Adipocyte (in vitro differentiated cells): Measurements from ENCODE around the gene CCDC50.

Experiments
- DNase-seq: peaks from one replicate; pipeline ENCODE4 v3.0.0-alpha.2; 2015; ENCODE audit warnings: low read depth
- H3K27me3 ChIP-seq: replicated peaks from 2 replicates; pipeline ENCODE4 v1.7.0; 2013; ENCODE audit warnings: mild to moderate bottlenecking, low read length, moderate library complexity; ENCODE audit not compliant: control insufficient read depth, insufficient read depth
- H3K36me3 ChIP-seq: 2 replicates; pipeline ENCODE4 v1.7.0; 2013; ENCODE audit warnings: low read length, mild to moderate bottlenecking, moderate library complexity; ENCODE audit not compliant: control insufficient read depth, insufficient read depth, severe bottlenecking
- H3K4me1 ChIP-seq: 2 replicates; pipeline ENCODE4 v1.7.0; 2013; ENCODE audit warnings: mild to moderate bottlenecking, low read length, moderate library complexity; ENCODE audit not compliant: control insufficient read depth, insufficient read depth
- H3K4me3 ChIP-seq: 2 replicates; pipeline ENCODE4 v1.7.0; 2013; ENCODE audit warnings: mild to moderate bottlenecking, low read length, moderate library complexity
- H3K9ac ChIP-seq: 2 replicates; pipeline ENCODE4 v1.7.0; 2013; ENCODE audit warnings: mild to moderate bottlenecking, low read length, moderate library complexity
- H3K9me3 ChIP-seq: 2 replicates; pipeline ENCODE4 v1.7.0; 2013; ENCODE audit warnings: mild to moderate bottlenecking, low read length, moderate library complexity; ENCODE audit not compliant: control insufficient read depth

The CCDC50 gene

DNA sequence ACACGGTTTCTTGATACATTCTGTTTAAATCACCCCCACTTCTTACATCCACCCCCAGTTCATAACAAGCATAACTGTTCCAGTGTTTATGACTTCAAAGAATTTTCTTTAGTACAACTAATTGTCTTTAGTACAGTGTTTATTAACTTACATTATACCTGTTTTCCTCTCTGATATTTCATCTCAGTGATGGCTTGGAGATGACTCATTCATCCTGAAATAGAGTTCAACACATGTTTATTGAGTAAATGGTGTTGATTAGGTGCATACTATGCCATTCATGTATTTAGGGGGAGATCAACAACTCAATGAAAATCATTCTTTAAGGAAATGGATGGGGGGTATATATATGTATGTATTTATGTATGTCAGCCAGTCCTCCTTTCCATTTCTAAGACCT lies 22.8 kb downstream of the CCDC50 start:
- Histone ChIP-seq H3K4me1 (peaks cover 25% of the 10 kb centered on the region), H3K4me3 (no peak overlapping the region), H3K9ac (no peak overlapping the region), H3K9me3 (no peaks in the 10 kb centered on the region), H3K27me3 (no peaks in the 10 kb centered on the region), H3K36me3 (no peaks in the 10 kb centered on the region)
- DNase-seq: no peak

DNA sequence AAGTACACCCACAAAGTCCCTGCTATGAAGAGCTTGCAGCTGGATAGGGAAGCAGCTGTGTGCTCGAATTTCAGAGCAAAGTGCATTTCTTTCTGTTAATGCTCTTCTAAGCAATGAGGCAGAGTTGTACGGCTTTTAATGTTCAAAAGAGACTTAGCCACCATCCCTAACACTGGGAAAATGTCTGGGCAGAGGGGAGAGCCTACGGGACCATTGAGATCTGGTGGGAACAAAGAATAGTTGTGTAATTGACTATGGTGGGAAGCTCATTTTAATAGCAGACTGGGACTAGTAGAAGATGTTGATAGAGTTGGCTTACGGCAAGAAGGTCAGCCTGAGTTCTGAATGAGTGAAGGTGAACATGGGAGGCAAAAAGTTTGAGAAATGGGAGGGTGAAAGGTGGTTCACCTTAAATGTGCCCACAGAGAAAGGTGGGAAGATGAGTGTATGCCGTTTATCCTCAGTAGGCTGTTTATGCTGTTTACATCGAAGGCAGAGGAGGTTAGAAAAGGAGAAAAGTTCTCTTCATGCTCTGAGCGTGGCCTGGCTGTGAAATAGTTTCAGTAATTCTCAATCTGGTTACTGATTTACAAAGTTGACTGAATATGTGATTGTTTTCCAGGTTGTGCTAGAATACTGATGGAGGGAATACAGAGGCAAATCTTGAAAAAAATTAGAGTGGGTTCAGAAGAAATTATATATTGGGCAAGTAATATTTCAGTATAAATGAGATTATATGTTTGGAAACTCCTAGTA lies 24.0 kb downstream of the CCDC50 start:
- Histone ChIP-seq H3K36me3 (peaks cover 8% of the 10 kb centered on the region), H3K4me3 (no peak overlapping the region), H3K27me3 (no peaks in the 10 kb centered on the region), H3K9me3 (no peaks in the 10 kb centered on the region), H3K9ac (no peak overlapping the region), H3K4me1 (peaks cover 29% of the 10 kb centered on the region)
- no peak for DNase-seq

DNA sequence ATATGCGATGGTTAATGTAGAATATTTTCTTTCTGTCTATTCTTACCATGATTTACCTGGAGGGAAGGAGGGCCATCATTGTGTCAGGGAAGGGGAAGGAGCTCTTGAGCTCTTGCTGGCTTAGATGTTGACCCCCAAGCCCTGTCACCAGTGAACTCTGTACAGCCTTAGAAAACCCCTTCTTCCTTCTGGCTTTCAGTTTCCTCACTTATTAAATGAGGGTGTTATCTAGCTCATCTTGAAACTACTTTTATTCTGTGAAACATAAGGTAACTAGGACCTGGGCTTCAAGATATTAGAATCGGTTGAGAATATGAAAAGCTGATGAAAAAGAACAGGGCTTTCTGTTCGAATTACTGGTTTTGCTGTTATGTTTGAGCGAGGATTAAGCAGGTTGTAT lies 26.2 kb downstream of the CCDC50 start:
- DNase-seq: no peak
- no peaks in the 10 kb centered on the region for H3K27me3 ChIP-seq
- H3K9ac ChIP-seq: no peak overlapping the region
- peaks cover 25% of the 10 kb centered on the region for H3K4me1 ChIP-seq
- no peaks in the 10 kb centered on the region for H3K9me3 ChIP-seq
- H3K36me3 ChIP-seq: peaks cover 30% of the 10 kb centered on the region
- H3K4me3 ChIP-seq: no peak overlapping the region

DNA sequence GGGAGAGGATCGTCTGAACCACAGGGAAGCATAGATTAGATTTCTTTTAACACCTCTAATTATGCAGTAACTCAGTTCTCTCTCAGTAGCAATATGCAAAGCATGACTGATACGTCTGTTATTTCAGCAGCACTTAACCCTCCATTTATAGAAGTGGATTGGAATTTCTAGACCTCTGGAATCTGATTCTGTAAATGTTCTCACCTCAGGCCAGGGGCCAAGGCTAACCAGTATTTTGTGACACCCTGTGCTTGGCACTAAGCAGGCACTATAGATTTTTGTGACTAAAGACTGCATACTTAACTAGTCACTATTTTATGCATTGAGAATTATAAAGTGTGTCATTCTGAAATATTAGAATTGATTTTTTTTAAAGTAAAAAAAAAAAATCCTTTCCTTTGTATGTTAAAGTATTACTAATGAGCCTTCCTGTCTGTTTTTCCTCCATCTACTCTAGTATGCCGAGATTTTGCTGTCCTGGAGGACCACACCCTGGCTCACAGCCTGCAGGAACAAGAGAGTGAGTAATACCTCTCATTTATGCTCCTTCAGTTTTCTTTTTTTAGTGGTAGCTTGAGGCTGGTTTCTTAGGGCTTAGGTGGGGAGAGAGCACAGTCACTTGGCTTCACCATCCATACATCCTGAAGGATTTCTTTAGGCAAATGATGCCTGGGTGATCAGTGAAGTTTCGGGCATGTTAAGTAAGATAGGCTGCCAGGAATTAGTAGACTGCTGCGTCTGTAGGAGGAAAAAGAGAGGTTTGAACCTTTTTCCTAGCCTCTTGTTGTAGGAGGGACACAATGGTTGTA lies 27.6 kb downstream of the CCDC50 start:
- peak; percentile 65 for DNase-seq
- peaks cover 44% of the 10 kb centered on the region for H3K36me3 ChIP-seq
- H3K4me3 ChIP-seq: no peak overlapping the region

DNA sequence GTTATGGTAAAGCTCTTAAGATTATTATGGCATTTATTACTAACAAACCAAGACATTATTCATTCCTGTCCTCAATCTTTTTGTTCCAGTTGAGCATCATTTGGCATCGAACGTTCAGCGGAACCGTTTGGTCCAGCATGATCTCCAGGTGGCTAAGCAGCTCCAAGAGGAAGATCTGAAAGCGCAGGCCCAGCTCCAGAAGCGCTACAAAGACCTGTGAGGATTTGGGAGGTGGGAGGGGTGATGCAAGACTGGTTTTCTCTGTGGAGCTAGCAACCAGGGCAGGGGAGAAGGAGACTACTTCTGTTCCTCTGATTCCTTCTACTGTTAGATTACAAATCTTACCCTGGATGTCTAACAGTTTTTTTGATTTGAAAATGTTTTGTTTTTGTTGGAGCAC lies 28.7 kb downstream of the CCDC50 start:
- Histone ChIP-seq H3K27me3 (no peaks in the 10 kb centered on the region), H3K4me3 (no peak overlapping the region), H3K36me3 (peaks cover 55% of the 10 kb centered on the region), H3K4me1 (peaks cover 20% of the 10 kb centered on the region), H3K9me3 (no peaks in the 10 kb centered on the region), H3K9ac (no peak overlapping the region)
- no peak for DNase-seq

More for the DNA sequence above, 27.6 kb downstream of the CCDC50 start:
- no peaks in the 10 kb centered on the region for H3K27me3 ChIP-seq
- H3K9ac ChIP-seq: peak overlapping the region; percentile 31
- no peaks in the 10 kb centered on the region for H3K9me3 ChIP-seq
- peaks cover 20% of the 10 kb centered on the region for H3K4me1 ChIP-seq

DNA sequence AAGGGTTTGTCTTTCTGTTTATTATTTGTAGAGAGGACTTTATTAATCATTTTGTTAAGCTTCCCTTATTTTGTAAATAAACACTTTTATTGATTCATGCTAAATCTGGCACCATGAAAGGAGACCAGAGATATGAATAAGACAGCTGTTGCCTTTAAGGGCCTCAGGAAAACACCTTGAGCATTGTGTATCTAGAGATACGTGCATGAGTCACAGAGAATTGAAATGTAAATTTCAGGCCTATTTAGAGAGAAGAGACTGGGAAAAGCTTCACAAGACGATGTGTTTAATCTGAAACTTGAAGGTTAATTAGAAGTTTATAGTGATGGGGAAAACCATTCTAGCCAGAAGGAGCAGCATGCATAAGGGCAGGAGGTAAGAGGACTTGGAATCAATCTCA lies 29.7 kb downstream of the CCDC50 start:
- Histone ChIP-seq H3K4me3 (no peak overlapping the region), H3K9me3 (no peaks in the 10 kb centered on the region), H3K36me3 (peaks cover 63% of the 10 kb centered on the region), H3K27me3 (no peaks in the 10 kb centered on the region), H3K9ac (no peak overlapping the region), H3K4me1 (peaks cover 17% of the 10 kb centered on the region)
- no peak for DNase-seq

DNA sequence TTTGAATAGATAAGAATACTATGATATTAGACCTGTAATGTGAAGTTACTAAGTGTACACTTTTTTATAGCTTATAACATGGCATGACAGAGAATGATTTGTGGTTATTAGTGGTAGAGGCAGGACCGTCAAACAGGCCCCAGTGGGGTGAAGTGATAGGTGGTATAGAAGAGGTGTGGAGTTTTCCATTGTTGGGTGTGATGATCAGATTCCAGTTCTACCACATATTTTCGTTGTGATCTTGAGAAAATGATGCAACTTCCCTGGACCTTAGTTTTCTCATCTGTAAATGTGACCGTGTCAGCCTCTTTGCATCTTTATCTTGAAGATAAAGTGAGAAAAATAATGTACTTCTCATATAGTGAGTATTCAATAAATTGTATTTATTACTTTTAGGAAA lies 31.4 kb downstream of the CCDC50 start:
- no peaks in the 10 kb centered on the region for H3K27me3 ChIP-seq
- H3K4me3 ChIP-seq: no peak overlapping the region
- H3K36me3 ChIP-seq: peaks cover 73% of the 10 kb centered on the region
- no peaks in the 10 kb centered on the region for H3K9me3 ChIP-seq
- no peak overlapping the region for H3K9ac ChIP-seq
- DNase-seq: no peak
- H3K4me1 ChIP-seq: peaks cover 17% of the 10 kb centered on the region

DNA sequence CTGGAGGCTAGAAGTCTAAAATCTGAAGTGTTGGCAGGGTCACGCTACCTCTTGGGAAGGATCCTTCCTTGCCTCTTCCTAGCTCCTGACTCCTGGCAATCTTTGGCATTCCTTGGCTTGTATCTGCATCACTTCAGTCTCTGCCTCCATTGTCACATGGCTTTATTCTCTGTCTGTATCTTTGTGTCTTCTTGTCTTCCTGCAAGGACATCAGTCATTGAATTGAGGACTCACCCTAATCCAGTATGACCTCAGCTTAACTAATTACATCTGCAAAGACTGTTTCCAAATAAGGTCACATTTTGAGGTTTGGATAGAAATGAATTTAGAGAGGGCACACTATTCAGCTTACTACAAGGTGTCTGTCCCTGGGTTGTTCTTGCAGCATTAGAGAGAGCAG lies 32.3 kb downstream of the CCDC50 start:
- DNase-seq: no peak
- H3K4me1 ChIP-seq: peaks cover 10% of the 10 kb centered on the region
- H3K27me3 ChIP-seq: no peaks in the 10 kb centered on the region
- H3K4me3 ChIP-seq: no peak overlapping the region
- no peak overlapping the region for H3K9ac ChIP-seq
- H3K36me3 ChIP-seq: peaks cover 82% of the 10 kb centered on the region
- no peaks in the 10 kb centered on the region for H3K9me3 ChIP-seq

DNA sequence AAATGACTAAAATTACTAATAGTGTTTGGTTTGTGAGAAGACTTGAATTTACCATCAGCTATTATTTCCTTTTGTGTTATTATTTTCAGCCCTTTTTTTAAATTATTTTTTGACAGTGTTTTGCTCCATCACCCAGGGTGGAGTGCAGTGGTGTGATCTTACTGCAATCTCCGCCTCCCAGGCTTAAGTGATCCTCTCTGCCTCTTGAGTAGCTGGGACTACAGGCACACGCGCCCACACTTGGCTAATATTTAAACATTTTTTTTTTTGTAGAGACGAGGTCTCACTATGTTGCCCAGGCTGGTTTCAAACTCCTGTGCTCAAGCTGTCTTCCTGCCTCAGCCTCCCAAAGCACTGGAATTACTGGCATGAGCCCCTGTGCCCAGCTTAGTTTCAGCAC lies 32.8 kb downstream of the CCDC50 start:
- Histone ChIP-seq H3K36me3 (peaks cover 88% of the 10 kb centered on the region), H3K9ac (no peak overlapping the region), H3K27me3 (no peaks in the 10 kb centered on the region), H3K9me3 (no peaks in the 10 kb centered on the region), H3K4me1 (peaks cover 4% of the 10 kb centered on the region), H3K4me3 (no peak overlapping the region)
- DNase-seq: no peak

DNA sequence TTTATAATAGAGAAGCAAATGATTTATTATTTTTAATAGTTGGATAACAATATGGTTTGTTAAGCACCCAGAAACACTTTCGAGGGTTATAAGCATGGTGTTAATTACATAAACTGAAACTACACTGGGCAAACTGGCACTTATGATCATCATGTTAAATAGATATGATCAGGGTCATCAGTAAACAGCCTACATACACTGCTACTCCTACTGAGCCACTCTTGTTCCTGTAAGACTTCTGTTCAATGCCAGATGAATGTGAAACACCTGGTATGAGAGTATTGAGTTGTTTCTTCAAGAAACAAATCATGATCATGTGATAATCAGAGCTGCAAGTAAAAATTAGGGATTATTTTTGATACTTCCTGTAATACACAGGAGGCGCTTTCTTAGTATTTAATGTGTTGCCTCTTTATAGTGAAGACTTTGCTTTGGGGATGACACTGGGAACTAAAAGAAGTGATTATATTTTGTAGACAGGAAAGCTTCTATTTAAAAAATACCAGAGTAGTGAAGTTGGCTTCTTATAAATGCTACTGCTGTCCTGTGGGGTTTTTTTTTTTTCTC lies 33.4 kb downstream of the CCDC50 start:
- Histone ChIP-seq H3K9ac (no peak overlapping the region), H3K4me1 (no peaks in the 10 kb centered on the region), H3K4me3 (no peak overlapping the region), H3K9me3 (no peaks in the 10 kb centered on the region), H3K36me3 (peaks cover 86% of the 10 kb centered on the region), H3K27me3 (no peaks in the 10 kb centered on the region)
- no peak for DNase-seq

DNA sequence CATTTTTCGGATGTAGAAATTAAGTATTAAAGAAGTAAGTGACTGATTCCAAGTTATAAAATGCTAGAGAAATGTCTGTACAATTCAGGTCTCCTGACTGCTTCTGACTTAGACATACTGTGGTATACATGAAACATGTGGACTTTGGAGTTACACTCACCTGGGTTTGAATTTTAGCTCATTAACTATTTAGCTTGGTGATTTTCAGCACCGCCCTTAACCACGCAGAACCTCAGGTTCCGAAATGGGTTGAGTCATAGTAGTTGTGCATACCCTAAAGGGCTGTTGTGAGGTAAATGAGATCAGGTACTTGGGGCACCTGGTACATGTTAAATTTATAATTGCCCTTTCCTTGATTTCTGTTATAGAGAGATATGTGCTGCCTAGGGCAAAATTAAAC lies 34.0 kb downstream of the CCDC50 start:
- Histone ChIP-seq H3K36me3 (peaks cover 84% of the 10 kb centered on the region), H3K4me3 (no peak overlapping the region)

More for the DNA sequence above, 34.0 kb downstream of the CCDC50 start:
- H3K9ac ChIP-seq: no peak overlapping the region
- no peak for DNase-seq
- H3K4me1 ChIP-seq: no peaks in the 10 kb centered on the region
- H3K27me3 ChIP-seq: no peaks in the 10 kb centered on the region
- no peaks in the 10 kb centered on the region for H3K9me3 ChIP-seq
